Activated T-helper 1 cell treated with anti-CD3 and anti-CD28 coated beads, Interleukin-2, amount 50 U/mL, for 16 hours (primary cell): ENCODE measurements around the gene LEUTX.

ENCODE experiments used
- DNase-seq, 2 donors: peaks; one replicate each; pipeline ENCODE4 v3.0.0-alpha.2; 2020; ENCODE audit warnings: low read depth in 1 of 2, low spot score in 1 of 2

Gene LEUTX

GRCh38 chr19:39823686-39824085, 45.0 kb downstream of the LEUTX start:
- DNase-seq = no peak

GRCh38 chr19:39824143-39825092, 45.8 kb downstream of the LEUTX start:
- peak; percentile 67 to 73 for DNase-seq

GRCh38 chr19:39825093-39825463, 46.4 kb downstream of the LEUTX start:
- DNase-seq = no peak

- no peak for DNase-seq
Measured at GRCh38 chr19:39825531-39826076, 47.0 kb downstream of the LEUTX start.

GRCh38 chr19:39826311-39826945, 47.8 kb downstream of the LEUTX start:
- no peak for DNase-seq

- no peak for DNase-seq
Measured at GRCh38 chr19:39827216-39827615, 48.6 kb downstream of the LEUTX start.

GRCh38 chr19:39828015-39828653, 49.5 kb downstream of the LEUTX start:
- no peak for DNase-seq

- no peak for DNase-seq
Measured at GRCh38 chr19:39828654-39829032, 50.0 kb downstream of the LEUTX start.

GRCh38 chr19:39829702-39830275, 51.1 kb downstream of the LEUTX start:
- no peak for DNase-seq

GRCh38 chr19:39830406-39830805, 51.8 kb downstream of the LEUTX start:
- DNase-seq = no peak

GRCh38 chr19:39830847-39831246, 52.2 kb downstream of the LEUTX start:
- DNase-seq = no peak

- no peak for DNase-seq
Measured at GRCh38 chr19:39831679-39832078, 53.0 kb downstream of the LEUTX start.

GRCh38 chr19:39832341-39833083, 53.9 kb downstream of the LEUTX start:
- DNase-seq = no peak

- DNase-seq = no peak
Measured at GRCh38 chr19:39833160-39833463, 54.5 kb downstream of the LEUTX start.

- peak; percentile 95 to 96 for DNase-seq
Measured at GRCh38 chr19:39833464-39834286, 55.0 kb downstream of the LEUTX start, which contains the start of gene DYRK1B. TSS of gene DYRK1B (minus strand) at chr19:39834162. CDS start at chr19:39831867, 2,295 bp downstream.

- no peak for DNase-seq
Measured at GRCh38 chr19:39834287-39834841, 55.7 kb downstream of the LEUTX start.
